Fibroblast of lung (primary cell): ENCODE data around the gene CAPS2.

Experiments
- EZH2 ChIP-seq: IDR thresholded peaks from 2 replicates; pipeline ENCODE4 v1.5.1; 2012; ENCODE audit warnings: low read length, control low read depth, mild to moderate bottlenecking; ENCODE audit errors: missing control alignments
- TF ChIP-seq, protein P1 (sequence below), 2 donors: IDR thresholded peaks in 1 of 2; conservative IDR thresholded peaks in 1 of 2; 1 replicate in 1 of 2; 2 replicates in 1 of 2; pipeline ENCODE4 v1.5.1; 2011 to 2012; ENCODE audit warnings: low read length in 2 of 2, control low read depth in 1 of 2, inconsistent platforms in 1 of 2, low read depth in 1 of 2, mild to moderate bottlenecking in 1 of 2

DNA sequence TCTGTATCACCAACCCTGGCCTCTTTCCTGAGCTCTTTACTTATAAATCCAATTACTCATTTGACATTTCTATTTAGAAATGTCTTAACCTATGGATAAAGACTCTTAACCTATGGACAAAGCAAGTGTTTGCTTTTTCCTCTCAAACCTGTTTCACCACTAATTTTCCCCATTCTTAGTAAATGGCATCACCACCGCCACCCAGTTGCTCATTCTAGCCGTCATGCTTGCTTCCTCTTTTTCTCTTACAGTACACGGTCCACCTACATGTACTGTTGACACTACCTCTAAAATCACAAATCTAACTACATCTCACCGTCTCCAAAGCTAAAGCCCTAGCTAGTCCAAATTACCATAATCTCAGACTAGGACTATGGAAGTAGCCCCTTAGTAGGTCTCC, 60.0 kb downstream of the CAPS2 start:
- TF ChIP-seq, protein P1, sequence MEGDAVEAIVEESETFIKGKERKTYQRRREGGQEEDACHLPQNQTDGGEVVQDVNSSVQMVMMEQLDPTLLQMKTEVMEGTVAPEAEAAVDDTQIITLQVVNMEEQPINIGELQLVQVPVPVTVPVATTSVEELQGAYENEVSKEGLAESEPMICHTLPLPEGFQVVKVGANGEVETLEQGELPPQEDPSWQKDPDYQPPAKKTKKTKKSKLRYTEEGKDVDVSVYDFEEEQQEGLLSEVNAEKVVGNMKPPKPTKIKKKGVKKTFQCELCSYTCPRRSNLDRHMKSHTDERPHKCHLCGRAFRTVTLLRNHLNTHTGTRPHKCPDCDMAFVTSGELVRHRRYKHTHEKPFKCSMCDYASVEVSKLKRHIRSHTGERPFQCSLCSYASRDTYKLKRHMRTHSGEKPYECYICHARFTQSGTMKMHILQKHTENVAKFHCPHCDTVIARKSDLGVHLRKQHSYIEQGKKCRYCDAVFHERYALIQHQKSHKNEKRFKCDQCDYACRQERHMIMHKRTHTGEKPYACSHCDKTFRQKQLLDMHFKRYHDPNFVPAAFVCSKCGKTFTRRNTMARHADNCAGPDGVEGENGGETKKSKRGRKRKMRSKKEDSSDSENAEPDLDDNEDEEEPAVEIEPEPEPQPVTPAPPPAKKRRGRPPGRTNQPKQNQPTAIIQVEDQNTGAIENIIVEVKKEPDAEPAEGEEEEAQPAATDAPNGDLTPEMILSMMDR (conservative IDR thresholded peaks at IDR 0.05 in 1 of 2, IDR thresholded peaks at IDR 0.05 in 1 of 2; ENCODE audit: low read depth in 1 of 2, low read length in 2 of 2) = no peak
- TF ChIP-seq EZH2 = no peak
